Measurements from ENCODE around the gene CRKL.

Gene CRKL

DNA sequence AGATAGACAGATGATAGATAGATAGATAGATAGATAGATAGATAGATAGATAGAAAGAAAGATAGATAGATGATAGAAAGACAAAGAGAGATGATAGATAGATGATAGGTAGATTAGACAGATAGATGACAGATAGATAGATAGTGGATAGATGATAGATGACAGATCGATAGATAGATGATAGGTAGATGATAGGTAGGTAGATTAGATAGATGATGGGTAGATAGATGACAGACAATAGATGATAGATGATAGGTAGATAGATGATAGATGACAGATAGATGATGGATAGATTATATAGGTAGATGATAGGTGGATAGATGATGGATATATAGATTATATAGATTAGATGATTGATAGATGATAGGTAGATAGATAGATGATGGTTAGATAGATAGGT is 69.2 kb downstream of the CRKL start:
- DNase-seq, result no peak

DNA sequence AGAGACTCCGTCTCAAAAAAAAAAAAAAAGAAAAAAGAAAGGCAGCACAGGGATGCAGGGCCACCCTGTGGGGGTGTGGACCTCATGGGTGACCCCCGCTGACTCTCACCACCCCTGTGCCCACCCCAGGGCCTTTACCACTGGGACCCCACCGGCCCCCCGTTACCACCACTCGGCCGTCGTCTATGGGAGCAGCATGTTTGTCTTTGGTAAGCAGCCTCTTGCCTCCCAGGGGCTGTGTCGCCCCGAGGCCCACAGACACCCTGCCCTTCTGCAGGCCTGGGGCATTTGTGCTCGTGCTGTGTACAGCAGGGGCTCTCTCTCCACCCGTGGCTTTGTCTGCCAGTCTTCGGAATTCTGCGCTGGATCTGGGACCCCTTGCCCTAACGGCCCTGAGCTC is 70.2 kb downstream of the CRKL start:
- no peak for DNase-seq

DNA sequence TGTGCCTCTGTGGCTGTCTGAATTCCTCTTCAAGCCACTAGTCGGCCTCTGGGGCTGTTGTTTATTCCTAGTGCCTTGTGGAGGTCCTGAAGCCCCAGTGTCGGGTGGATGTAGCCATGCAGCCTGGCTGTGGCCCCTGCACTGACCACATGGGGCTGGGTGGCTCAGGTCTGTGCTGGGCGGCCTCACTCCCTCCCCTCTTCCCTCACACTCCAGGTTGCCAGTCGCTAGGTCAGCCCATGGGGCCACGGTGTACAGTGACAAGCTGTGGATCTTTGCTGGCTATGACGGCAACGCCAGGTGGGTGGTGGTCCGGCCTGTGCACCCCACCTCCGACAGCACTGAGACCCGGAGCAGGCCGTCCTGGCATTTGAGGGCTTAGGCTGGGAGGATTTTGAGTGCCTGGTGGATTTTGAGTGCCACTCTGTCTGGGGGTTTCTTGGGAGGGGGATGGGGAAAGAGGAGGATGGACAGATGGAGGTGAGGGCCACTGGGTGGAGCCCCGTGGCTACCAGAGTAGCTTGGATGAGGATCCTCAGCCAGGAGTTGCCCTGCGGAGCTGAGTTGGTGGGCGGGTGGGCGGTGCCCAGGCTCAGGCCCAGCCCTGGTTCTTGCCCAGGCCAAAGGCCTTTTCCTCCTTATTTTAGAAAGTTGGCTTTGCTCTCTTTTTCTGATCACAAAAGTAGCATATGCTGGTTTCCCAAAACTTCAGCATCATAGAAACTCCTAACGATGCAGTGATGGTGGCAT is 71.5 kb downstream of the CRKL start:
- DNase-seq, result no peak

DNA sequence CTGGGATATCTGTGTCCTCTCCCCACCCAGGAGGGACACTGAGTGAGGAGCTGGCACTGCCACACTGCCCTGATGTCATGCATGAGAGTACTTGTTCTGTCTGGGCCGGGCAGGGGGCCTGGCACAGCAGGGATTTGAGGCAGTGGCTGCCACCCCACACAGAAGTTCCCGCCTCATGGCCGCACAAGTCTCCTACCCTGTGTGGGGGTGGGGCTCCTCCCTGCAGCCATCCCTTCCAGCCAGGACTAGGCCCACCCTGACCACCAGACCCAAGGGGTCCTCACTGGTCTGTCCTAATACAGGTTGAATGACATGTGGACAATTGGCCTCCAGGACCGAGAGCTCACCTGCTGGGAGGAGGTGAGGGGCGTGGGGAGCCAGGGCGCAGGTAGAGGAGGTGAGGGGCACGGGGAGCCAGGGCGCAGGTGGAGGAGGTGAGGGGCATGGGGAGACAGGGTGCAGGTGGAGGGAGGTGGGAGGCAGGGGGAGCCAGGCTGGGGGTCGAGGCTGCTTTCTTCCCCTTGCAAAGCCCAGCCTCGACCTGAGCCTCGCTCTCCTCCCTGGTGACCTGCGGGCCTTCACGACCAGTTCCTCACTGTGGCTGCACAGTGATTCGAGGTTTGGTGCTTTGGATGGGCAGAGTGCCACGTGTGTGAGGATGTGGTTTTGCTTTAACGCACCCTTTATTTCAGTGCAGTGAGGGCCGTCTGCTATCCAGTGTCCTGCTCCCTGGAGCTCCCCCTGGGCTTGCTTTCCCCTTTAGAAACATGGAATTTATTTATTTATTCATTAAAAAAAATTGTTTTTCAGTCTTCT is 72.3 kb downstream of the CRKL start:
- DNase-seq, result no peak

DNA sequence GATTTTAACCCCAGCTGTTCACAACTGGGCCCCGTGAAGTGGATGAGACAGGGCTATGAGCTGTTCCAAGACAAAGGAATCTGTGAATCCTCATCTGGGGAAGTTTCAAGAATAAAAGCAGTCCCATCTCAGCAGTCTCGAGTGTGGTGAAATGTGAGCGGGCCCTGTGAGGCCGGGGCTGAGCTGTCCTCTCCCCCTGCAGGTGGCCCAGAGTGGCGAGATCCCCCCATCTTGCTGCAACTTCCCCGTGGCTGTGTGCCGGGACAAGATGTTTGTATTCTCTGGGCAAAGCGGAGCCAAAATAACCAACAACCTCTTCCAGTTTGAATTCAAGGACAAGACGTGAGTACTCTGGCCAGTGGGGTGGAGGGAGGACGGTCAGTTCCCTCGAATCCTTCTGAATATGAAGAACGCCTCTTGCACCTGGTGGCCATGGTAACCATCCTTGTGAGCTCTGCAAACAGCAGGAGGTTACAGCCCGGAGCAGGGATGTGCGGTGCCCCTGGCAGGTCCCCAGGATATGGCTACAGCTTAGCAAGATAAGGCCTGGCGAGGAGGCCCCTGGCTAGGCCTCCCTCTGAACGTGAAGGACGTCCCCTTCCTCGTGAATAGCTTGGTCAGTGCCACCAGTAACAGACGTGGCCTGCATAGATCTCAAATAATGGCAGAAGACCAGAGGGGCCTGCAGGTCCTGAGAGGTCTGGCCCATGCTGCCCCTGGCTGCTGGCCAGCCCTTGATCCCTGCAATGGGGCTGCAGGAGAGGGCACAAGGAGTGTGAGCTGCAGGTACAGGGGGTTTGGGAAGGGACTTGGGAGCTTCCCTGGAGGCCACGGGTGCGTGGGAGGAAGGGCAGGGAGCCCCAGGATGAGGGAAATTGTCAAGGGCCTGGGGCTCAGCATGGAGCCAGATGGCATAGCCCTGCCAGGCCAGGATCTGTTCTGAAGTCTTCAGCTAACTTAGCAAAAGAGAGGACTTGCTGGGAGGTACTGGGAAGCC is 73.3 kb downstream of the CRKL start:
- no peak for DNase-seq

DNA sequence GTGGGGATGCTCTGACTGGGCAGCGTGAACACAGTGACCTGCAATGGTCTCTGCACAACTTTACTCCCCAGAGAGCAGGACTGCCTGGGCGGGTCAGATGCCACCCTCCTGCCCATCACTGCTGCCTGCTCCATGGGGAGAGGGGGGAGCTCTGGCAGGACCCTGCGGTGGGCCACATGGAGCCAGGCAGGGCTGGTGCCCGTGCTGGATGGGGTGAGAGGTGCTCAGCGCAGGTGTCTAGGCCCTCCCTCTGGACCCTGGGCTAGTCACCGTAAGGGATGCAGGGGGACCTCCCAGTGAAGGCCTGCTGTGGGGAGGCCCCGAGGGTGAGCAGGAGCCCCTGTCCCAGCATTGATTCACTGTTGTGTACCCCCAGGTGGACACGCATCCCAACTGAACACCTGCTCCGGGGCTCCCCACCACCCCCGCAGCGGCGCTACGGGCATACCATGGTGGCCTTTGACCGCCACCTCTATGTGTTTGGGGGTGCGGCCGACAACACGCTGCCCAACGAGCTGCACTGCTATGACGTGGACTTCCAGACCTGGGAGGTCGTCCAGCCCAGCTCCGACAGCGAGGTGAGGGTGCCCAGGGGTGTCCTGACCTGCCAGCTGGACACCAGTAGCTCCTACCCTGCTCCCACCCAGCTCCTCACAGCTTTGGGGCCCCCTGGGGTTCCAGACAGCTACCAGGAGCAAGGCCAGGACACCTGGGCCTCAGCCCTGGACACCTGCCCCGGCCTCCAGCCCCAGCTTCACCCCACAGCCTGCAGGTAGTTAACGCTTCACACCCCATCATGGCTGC is 74.2 kb downstream of the CRKL start:
- DNase-seq, result no peak

DNA sequence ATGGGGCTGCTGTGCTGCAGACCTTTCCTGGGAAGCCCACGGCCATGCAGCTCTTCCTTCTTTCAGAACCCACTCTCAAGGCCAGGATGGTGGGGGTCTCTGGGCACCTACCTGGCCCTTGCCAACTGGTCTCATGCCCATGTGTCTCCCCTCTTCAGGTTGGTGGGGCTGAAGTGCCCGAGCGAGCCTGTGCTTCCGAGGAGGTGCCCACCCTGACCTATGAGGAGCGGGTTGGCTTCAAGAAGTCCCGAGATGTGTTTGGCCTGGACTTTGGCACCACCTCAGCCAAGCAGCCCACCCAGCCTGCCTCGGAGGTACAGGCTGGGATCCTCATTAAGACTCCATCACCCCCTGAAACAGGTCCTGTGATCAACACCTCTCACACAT is 74.8 kb downstream of the CRKL start:
- no peak for DNase-seq

DNA sequence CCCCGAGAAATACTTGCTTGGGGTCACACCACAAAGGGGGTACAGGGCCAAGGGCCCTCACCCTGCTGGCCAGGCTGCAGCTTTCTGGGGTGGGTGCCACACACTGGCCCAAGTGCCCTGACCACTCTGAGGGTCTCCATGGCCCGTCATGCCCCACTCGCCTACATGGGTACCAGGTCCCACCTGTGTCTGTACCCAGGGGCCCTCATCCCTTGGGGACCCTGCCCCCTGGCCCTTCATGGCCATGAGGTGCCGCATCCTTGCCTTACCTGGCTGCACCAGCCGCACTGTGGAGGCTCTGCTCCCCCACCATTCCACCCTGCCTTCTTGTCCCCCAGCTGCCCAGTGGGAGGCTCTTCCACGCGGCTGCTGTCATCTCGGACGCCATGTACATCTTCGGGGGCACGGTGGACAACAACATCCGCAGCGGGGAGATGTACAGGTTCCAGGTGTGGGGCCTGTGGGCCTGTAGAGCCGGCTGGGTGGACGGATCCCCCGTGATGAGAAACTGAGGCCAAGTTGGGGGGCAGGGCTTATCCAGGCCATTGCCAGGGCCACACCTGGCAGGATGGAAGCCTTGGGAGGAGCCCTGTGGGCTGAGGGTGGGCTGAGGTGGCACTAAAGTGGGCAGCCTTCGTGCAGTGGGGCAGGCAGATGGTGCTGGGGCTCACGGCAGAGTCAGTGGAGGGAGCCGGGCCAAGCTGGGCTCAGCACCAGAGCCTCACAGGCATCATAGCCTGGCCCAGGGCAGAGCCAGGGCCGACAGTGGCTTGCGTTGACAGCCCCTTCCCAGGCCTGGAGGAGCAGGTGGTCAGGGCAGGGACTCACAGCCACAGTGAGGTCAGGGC is 75.5 kb downstream of the CRKL start:
- DNase-seq, result no peak

DNA sequence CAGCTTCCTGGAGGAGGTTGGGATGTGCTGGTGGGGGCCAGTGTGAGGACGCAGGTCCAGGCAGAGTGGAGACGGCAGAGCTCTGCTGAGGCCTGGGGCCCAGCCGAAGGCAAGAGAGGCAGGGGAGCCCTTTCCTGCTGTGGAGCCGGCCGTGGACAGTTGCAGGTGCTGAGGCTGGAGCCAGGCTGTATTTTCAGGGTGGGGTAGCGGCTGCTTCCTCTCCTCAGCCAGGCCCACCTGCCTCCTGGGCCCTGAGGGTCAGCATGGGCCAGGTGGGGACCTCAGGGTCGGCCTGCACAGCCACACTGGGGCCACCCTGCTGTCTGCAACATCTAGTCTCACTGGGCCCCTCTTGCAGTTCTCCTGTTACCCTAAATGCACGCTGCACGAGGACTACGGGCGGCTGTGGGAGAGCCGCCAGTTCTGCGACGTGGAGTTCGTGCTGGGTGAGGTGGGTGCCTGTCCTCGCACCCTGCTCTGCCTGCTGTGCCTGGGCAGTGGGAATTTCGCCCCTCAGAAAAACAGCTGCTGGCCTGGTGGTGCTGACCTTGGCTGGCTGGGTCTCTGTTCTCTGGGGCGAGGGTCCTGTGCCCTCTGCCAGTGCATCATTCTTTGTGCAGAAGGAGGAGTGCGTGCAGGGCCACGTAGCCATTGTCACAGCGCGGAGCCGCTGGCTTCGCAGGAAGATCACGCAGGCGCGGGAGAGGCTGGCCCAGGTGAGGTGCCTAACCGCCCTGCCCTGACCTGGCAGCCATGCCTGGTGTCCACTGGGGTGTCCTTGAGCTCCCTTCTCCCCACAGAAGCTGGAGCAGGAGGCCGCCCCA is 76.3 kb downstream of the CRKL start:
- DNase-seq, result no peak

DNA sequence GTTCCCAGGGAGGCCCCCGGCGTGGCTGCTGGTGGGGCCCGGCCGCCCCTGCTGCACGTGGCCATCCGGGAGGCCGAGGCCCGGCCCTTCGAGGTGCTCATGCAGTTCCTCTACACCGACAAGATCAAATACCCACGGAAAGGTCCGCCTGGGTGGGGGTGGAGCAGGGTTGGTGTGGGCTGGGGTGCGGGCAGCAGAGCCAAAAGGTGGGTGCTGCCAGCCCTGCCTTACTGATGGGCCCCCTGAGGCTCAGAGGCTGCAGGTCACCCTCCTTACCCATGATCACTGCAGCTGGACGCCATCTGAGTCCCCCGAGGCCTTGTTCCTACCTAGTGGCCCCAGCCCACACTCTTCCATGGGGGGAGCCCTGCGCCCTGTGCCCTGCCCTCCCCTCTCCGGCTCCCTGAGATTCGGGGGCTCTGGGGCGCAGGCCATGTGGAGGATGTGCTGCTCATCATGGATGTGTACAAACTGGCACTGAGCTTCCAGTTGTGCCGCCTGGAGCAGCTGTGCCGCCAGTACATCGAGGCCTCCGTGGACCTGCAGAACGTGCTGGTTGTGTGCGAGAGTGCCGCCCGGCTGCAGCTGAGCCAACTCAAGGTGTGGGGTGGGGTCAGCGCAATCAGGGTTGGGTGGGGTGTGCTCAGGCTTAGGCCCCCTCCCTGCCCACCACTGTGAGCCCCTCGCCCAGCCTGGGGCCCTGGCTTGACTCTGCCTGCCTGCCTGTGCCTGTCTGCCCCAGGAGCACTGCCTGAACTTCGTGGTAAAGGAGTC is 77.1 kb downstream of the CRKL start:
- DNase-seq, result no peak

DNA sequence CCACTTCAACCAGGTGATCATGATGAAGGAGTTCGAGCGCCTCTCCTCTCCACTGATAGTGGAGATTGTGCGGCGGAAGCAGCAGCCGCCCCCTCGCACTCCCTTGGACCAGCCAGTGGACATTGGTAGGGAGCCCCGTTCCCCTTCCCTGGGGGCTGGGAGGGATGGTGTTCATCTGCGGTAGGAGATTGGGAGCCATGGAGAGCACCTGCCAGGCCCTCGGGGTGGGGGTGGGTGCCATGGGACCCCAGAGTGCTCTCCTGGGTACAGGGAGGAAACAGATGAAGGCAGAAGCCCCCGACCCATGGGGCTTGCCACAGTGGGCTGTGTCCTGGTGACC is 77.7 kb downstream of the CRKL start:
- no peak for DNase-seq

DNA sequence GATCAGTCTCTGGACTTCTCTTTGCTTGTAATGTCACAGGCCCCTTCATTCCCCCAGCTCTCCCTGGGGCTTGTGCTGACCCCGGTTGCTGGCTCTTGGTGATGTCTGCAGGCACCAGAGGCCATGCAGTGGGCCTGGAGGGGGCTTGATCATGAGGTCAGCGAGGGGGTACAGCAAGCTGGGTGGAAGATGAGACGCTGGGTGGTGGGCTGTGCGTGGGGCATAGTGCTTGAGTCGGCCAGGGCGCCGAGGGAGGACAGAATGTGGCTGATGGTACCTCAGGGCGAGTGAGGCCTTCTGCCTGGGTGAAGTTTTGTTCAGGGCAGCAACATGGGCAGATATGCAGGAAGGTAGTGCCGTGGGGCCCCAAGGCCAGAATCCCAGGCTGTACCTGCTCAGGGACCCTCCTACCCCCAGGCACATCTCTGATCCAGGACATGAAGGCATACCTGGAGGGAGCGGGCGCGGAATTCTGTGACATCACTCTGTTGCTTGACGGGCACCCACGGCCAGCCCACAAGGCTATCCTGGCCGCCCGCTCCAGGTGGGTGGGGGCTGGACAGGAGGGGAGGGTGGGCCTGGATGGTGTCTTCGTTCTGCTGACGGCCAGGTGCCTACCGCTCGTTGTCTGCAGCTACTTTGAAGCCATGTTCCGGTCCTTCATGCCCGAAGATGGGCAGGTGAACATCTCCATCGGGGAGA is 78.3 kb downstream of the CRKL start:
- DNase-seq, result no peak

DNA sequence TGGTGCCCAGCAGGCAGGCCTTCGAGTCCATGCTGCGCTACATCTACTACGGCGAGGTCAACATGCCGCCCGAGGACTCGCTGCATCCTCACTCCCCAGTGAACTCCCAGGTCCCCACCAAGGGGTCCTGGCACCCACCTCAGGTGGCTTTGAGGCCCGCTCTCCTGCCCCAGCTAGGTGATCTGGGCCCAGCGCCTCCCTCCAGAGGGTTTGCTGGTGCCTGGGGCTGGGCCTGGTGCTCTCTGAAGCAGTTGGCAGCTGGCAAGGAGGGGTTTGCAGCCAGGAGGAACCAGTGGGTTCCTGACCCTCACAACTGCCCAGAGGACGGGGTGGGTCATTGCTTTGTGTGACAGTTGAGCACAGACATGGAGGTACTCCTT is 78.8 kb downstream of the CRKL start:
- no peak for DNase-seq

DNA sequence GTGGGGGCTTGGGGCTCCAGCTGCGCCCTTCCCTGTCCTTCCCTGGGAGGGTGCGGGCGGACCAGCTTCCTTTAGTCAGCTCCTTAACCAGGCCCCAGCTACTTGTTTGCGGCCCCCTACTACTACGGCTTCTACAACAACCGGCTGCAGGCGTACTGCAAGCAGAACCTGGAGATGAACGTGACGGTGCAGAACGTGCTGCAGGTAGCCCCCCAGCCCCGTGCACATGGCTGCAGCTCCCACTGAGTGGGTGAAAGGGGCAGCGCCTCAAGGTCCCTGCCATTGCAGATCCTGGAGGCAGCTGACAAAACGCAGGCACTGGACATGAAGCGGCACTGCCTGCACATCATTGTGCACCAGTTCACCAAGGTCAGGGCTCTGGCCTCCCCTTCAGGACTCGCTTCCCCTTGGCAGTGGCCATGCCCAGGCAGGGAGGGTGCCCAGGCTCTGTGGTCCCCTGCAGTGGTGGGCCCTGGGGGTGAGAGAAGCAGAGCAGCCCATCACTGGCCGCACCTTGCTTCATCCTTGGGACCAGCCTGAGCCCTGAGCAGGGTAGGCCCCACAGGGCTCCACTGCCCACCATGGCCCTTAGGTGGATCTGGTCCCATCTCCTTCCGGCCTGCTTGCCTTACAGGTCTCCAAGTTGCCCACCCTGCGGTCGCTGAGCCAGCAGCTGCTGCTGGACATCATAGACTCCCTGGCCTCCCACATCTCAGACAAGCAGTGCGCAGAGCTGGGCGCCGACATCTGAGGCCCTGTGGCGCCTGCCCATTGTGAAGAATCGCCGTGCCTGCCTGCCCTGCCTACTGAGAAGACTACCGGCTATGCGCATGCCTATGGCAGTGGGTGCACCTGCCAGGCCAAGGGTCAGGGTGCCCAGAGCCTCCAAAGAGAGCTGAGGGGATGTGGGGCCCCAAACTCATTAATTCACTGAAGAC is 79.7 kb downstream of the CRKL start:
- DNase-seq, result no peak

DNA sequence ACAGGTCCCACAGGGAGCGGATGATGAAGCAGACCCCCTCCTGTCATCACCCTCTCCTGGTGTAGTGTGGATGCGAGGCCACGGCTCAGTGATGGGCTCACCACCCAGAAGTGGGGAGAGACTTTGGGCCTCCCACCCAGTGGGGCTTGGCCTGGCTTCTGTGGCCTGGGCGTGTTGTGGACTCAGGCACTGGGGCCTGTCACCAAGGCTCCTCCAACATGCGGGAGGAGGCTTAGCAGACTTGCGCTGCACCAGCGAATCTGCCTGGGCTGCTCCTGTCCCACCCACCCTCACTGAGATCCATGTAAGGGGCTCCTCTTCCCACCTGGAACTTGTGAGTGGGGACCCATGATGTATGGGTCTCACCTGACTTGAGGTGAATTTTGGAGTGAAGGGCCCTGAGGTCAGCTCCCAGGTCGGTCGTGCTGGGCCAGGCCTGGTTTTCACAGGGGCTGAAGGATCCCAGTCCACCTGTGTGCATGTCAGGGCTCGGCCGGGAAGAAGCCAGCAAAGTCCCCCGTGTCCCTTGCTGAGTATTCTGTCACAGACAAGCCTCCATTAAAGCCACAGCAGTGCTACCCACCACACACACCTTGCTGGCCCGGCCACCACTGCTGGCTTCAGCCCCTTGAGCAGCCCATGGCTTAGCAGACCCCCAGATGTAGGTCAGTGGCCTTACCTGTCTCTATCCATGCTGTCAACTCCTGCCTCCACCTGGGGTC is 80.5 kb downstream of the CRKL start:
- no peak for DNase-seq

DNA sequence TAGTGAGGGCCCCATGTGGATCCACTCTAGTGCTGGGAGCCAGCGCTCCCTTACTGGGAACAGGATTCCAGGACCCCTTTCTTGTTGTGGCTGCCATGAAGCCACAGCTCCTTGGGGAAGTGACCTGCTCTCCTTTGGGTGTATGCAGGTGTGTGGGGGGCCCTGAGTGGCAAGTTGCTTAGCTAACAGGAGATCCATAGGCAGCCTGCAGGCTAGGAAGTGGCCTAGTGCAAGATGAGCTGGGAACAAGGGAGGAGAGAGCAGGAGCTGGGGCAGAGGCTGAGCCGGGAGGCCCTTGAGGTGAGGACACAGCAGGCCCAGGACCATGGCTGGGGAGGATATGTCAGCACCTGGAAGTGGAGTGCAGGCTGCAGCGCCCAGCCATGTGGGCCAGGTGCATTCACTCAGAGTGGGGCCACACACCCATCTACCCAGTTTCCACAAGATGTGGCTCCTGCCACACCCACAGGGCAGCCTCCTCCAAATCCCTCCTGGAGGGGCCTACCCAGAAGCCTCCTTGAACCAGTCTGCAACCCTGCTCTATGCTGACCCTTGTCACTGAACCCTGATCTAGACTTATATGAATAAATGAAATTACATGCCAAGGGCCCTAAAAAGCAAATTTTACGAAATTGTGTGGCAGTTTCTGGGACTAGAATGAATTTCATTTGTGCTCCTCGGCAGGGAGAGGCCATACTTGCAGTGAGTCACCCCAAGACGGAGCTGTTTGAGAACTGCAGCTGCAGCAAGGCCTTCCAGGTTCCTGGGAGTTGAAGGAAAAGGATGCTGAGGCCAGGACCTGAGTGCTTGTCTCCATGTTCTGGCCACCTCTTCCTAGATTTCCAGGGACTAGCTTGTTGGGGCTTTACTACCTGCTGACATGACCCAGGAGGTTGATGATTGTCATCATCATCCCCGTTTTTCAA is 81.5 kb downstream of the CRKL start:
- DNase-seq, result no peak

Data from NCI-H524 treated with DMSO at 0.1 percent for 48 hours (cell line).